WTC11 (cell line): ENCODE results near the gene PPP1R18. TPM values are rescaled to one million over a fixed set of nuclear protein-coding genes. Genes with fewer than 3 reads are reported as not detected.
"Not testable (repeated sequence)": the region's sequence is repeated elsewhere in the genome, so short reads cannot be mapped to it uniquely, and the experiment has no call there.

Source experiments
- ATAC-seq: fragments of 200-7000 bp; cut with Tn5 transposase; 2 replicates; pipeline ENCODE4 v1.10.0; 2021; ENCODE audit warnings: mild to moderate bottlenecking, moderate library complexity
- CTCF ChIA-PET: fragments of 300-600 bp; sonication (Branson Sonifier 250); formaldehyde crosslinking; loops from one replicate; lab custom pipeline; 2021; ENCODE audit warnings: antibody characterized with exemption; lab: Charles Lee
- POLR2A ChIA-PET: fragments of 350-600 bp; sonication (Branson Sonifier 250); formaldehyde crosslinking; loops from one replicate; lab custom pipeline; 2021; ENCODE audit warnings: antibody characterized with exemption; lab: Charles Lee
- DNase-seq: peaks from one replicate; pipeline ENCODE4 v3.0.0; 2021; ENCODE audit warnings: low spot score
- H3K27ac Mint-ChIP-seq: 2 replicates; pipeline ENCODE4 v1.8.0; 2021; ENCODE audit warnings: mixed read lengths
- H3K27me3 Mint-ChIP-seq: 2 replicates; pipeline ENCODE4 v1.8.0; 2021; ENCODE audit warnings: low read depth, mild to moderate bottlenecking, moderate library complexity, mixed read lengths
- H3K36me3 Mint-ChIP-seq: 2 replicates; pipeline ENCODE4 v1.8.0; 2021; ENCODE audit warnings: mixed read lengths
- H3K4me1 Mint-ChIP-seq: 2 replicates; pipeline ENCODE4 v1.8.0; 2022; ENCODE audit warnings: mixed read lengths
- H3K4me3 Mint-ChIP-seq: 2 replicates; pipeline ENCODE4 v1.8.0; 2021; ENCODE audit warnings: mild to moderate bottlenecking, moderate library complexity, mixed read lengths
- H3K9me3 Mint-ChIP-seq: 2 replicates; pipeline ENCODE4 v1.8.0; 2021; ENCODE audit warnings: mixed read lengths
- ARID4B ChIP-seq: sonication (generic); formaldehyde crosslinking; IDR thresholded peaks from 2 replicates; pipeline ENCODE4 v1.8.0; 2023; ENCODE audit warnings: missing genetic modification reagents, mild to moderate bottlenecking, borderline replicate concordance
- CTCF ChIP-seq: fragments of 200-600 bp; IDR thresholded peaks from 2 replicates; pipeline ENCODE4 v1.8.0; 2022; ENCODE audit warnings: antibody characterized with exemption
- ELF4 ChIP-seq: sonication (generic); formaldehyde crosslinking; IDR thresholded peaks from 2 replicates; pipeline ENCODE4 v1.8.1; 2022; ENCODE audit warnings: low read depth, mild to moderate bottlenecking, moderate library complexity, missing genetic modification reagents
- GABPB1 ChIP-seq: sonication (generic); formaldehyde crosslinking; IDR thresholded peaks from 2 replicates; pipeline ENCODE4 v1.8.1; 2023; ENCODE audit warnings: mild to moderate bottlenecking, missing genetic modification reagents
- HMGA2 ChIP-seq: fragments of 250-450 bp; sonication (Bioruptor Pico); IDR thresholded peaks from 2 replicates; pipeline ENCODE4 v1.4.0; 2021; ENCODE audit warnings: mild to moderate bottlenecking, moderate library complexity
- IRF1 ChIP-seq: sonication (generic); formaldehyde crosslinking; IDR thresholded peaks from 2 replicates; pipeline ENCODE4 v1.8.0; 2023; ENCODE audit warnings: missing genetic modification reagents
- NFYB ChIP-seq: sonication (generic); formaldehyde crosslinking; conservative IDR thresholded peaks from 2 replicates; pipeline ENCODE4 v1.8.0; 2022; ENCODE audit warnings: low read depth, missing genetic modification reagents
- RELA ChIP-seq: sonication (generic); formaldehyde crosslinking; IDR thresholded peaks from 2 replicates; pipeline ENCODE4 v1.8.1; 2022; ENCODE audit warnings: missing genetic modification reagents, mild to moderate bottlenecking, borderline replicate concordance
- SMAD4 ChIP-seq: sonication (generic); formaldehyde crosslinking; IDR thresholded peaks from 2 replicates; pipeline ENCODE4 v1.8.0; 2022; ENCODE audit warnings: mild to moderate bottlenecking, missing genetic modification reagents
- SP1 ChIP-seq: sonication (generic); formaldehyde crosslinking; conservative IDR thresholded peaks from 2 replicates; pipeline ENCODE4 v1.8.1; 2022; ENCODE audit warnings: missing genetic modification reagents
- ZNF512 ChIP-seq: sonication (generic); formaldehyde crosslinking; IDR thresholded peaks from 2 replicates; pipeline ENCODE4 v1.8.1; 2022; ENCODE audit warnings: missing genetic modification reagents, borderline replicate concordance
- total RNA-seq: library from RNA; stranded (reverse); gene quantifications from 3 replicates; pipeline ENCODE4 v1.2.3, GENCODE V29; 2021

The PPP1R18 gene
- total RNA-seq, 1 experiment from 2014 or later, result 36.5 TPM

GRCh38 chr6:30670760-30671527, 15.5 kb downstream of the PPP1R18 start:
- Mint-ChIP-seq H3K4me1 (peaks cover 8% of the 10 kb centered on the region), H3K36me3 (peaks cover 28% of the 10 kb centered on the region), H3K27ac (peak overlapping the region; percentile 41; the same call in 1 of the 2 replicates), H3K4me3 (peak overlapping the region; percentile 93), H3K9me3 (no peaks in the 10 kb centered on the region), H3K27me3 (no peaks in the 10 kb centered on the region)
- POLR2A ChIA-PET, result no interaction called here
- DNase-seq (no peak), ATAC-seq (peak; percentile 51)
- CTCF ChIA-PET, result interaction anchor here (1.7 kb wide), 1 partner anchor 71 kb away, joined by 3 read pairs; no protein-coding TSS in a partner anchor
- TF ChIP-seq IRF1 (CRISPR knock-in tag), result no peak

GRCh38 chr6:30666300-30666699, 20.1 kb downstream of the PPP1R18 start:
- DNase-seq, H3K4me3 Mint-ChIP-seq, H3K27me3 Mint-ChIP-seq, H3K27ac Mint-ChIP-seq, H3K9me3 Mint-ChIP-seq, ATAC-seq, POLR2A ChIA-PET, H3K4me1 Mint-ChIP-seq: not testable (repeated sequence)
- peak; percentile 70; the same call in 1 of the 2 replicates for TF ChIP-seq GABPB1 (CRISPR knock-in tag)
- CTCF ChIA-PET, result interaction anchor here (1.2 to 2.1 kb wide), 2 partner anchors 13 to 65 kb away, joined by 3 to 8 read pairs; no protein-coding TSS in a partner anchor
- peaks cover 60% of the 10 kb centered on the region for H3K36me3 Mint-ChIP-seq

GRCh38 chr6:30664994-30665767, 21.3 kb downstream of the PPP1R18 start:
- TF ChIP-seq CTCF, result no peak
- no peak for TF ChIP-seq RELA (CRISPR knock-in tag)
- no peak for TF ChIP-seq SMAD4 (CRISPR knock-in tag)
- TF ChIP-seq ELF4 (CRISPR knock-in tag), result no peak
- Mint-ChIP-seq H3K36me3 (peaks cover 53% of the 10 kb centered on the region), H3K9me3 (no peaks in the 10 kb centered on the region), H3K4me1 (no peaks in the 10 kb centered on the region), H3K27me3 (no peaks in the 10 kb centered on the region), H3K27ac (no peak overlapping the region), H3K4me3 (no peak overlapping the region)
- POLR2A ChIA-PET, result no interaction called here
- no peak for DNase-seq
- CTCF ChIA-PET, result interaction anchor here (0.8 to 2.1 kb wide), 3 partner anchors 14 to 66 kb away, joined by 3 to 8 read pairs (median 3); no protein-coding TSS in a partner anchor
- ATAC-seq, result no peak

GRCh38 chr6:30657922-30658321, 28.5 kb downstream of the PPP1R18 start:
- CTCF ChIA-PET, H3K4me1 Mint-ChIP-seq, H3K4me3 Mint-ChIP-seq, H3K27ac Mint-ChIP-seq, DNase-seq, ATAC-seq, H3K27me3 Mint-ChIP-seq, H3K9me3 Mint-ChIP-seq, POLR2A ChIA-PET: not testable (repeated sequence)
- H3K36me3 Mint-ChIP-seq, result peaks cover 69% of the 10 kb centered on the region

- ChIA-PET POLR2A (no interaction called here), CTCF (interaction anchor here (0.9 to 1.5 kb wide), 3 partner anchors 15 to 73 kb away, joined by 3 to 4 read pairs (median 3); partner anchors contain the start of gene DHX16)
- Mint-ChIP-seq H3K27ac (no peak overlapping the region), H3K27me3 (no peaks in the 10 kb centered on the region), H3K9me3 (no peaks in the 10 kb centered on the region), H3K36me3 (peaks cover 67% of the 10 kb centered on the region), H3K4me3 (no peak overlapping the region), H3K4me1 (no peaks in the 10 kb centered on the region)
- DNase-seq (no peak), ATAC-seq (no peak)
- TF ChIP-seq SP1 (CRISPR knock-in tag) (no peak), NFYB (CRISPR knock-in tag) (no peak), ZNF512 (CRISPR knock-in tag) (no peak), SMAD4 (CRISPR knock-in tag) (no peak), CTCF (no peak), ARID4B (no peak), HMGA2 (CRISPR knock-in tag) (no peak)
These were observed 29.0 kb downstream of the PPP1R18 start for GRCh38 chr6:30657454-30657853.
